Testis (tissue), 2 donors: ENCODE results near the gene GPRC5C.

Source experiments
- CTCF ChIP-seq, 3 experiments: fragments of 450-650 bp in 2 of 3; fragments of 200-600 bp in 1 of 3; sonication (generic) in 1 of 3; IDR thresholded peaks; one replicate each; pipeline ENCODE4 v1.5.1; 2016 to 2019; ENCODE audit warnings: antibody characterized with exemption in 3 of 3, mild to moderate bottlenecking in 2 of 3, moderate library complexity in 1 of 3
- POLR2A ChIP-seq: fragments of 450-650 bp; IDR thresholded peaks from one replicate; pipeline ENCODE4 v1.6.1; 2017; ENCODE audit warnings: antibody characterized with exemption, mild to moderate bottlenecking, moderate library complexity

- TF ChIP-seq CTCF (IDR thresholded peaks at IDR 0.05) (no peak), POLR2A (no peak)
Observed at GRCh38 chr17:74396567-74396966, 35.3 kb upstream of the GPRC5C start.
